GM23338 (cell line): ENCODE data around the gene CABS1. TPM values are rescaled to one million over a fixed set of nuclear protein-coding genes. Genes with fewer than 3 reads are reported as not detected.

Source experiments
- ATAC-seq: fragments of 200-7000 bp; cut with Tn5 transposase; 3 replicates; pipeline ENCODE4 v1.9.1; 2020
- DNase-seq: peaks from one replicate; pipeline ENCODE4 v3.0.0-alpha.2; 2015; ENCODE audit warnings: low spot score
- H2AFZ ChIP-seq: fragments of 200-600 bp; sonication (generic); 2 replicates; pipeline ENCODE4 v1.8.0; 2016; ENCODE audit warnings: antibody characterized with exemption, mild to moderate bottlenecking, moderate library complexity
- H3F3A ChIP-seq: fragments of 200-600 bp; sonication (generic); replicated peaks from 2 replicates; pipeline ENCODE4 v1.8.0; 2017; ENCODE audit warnings: antibody characterized with exemption, mixed run types, low read depth
- H3K27ac ChIP-seq: fragments of 200-600 bp; sonication (generic); 2 replicates; pipeline ENCODE4 v1.6.1; 2016; ENCODE audit warnings: low read depth
- H3K27me3 ChIP-seq: fragments of 200-600 bp; sonication (generic); 2 replicates; pipeline ENCODE4 v1.8.0; 2016; ENCODE audit warnings: mild to moderate bottlenecking, mixed run types, moderate library complexity; ENCODE audit not compliant: insufficient read depth
- H3K36me3 ChIP-seq: fragments of 200-600 bp; sonication (generic); 2 replicates; pipeline ENCODE4 v1.8.0; 2016; ENCODE audit warnings: mild to moderate bottlenecking; ENCODE audit not compliant: insufficient read depth
- H3K4me1 ChIP-seq: fragments of 200-600 bp; sonication (generic); 2 replicates; pipeline ENCODE4 v1.8.0; 2016; ENCODE audit warnings: mild to moderate bottlenecking, moderate library complexity; ENCODE audit not compliant: insufficient read depth
- H3K4me2 ChIP-seq: fragments of 200-600 bp; sonication (generic); 2 replicates; pipeline ENCODE4 v1.7.1; 2017; ENCODE audit warnings: mixed run types
- H3K4me3 ChIP-seq: fragments of 200-600 bp; sonication (generic); 2 replicates; pipeline ENCODE4 v1.6.1; 2016; ENCODE audit warnings: mixed run types
- H3K79me2 ChIP-seq: fragments of 200-600 bp; sonication (generic); replicated peaks from 2 replicates; pipeline ENCODE4 v1.8.0; 2017; ENCODE audit warnings: mild to moderate bottlenecking; ENCODE audit not compliant: insufficient read depth
- H3K9me2 ChIP-seq: fragments of 200-600 bp; sonication (generic); 2 replicates; pipeline ENCODE4 v1.8.0; 2017; ENCODE audit not compliant: insufficient read depth
- H4K20me1 ChIP-seq: fragments of 200-600 bp; sonication (generic); replicated peaks from 2 replicates; pipeline ENCODE4 v1.8.0; 2017; ENCODE audit warnings: mild to moderate bottlenecking; ENCODE audit not compliant: insufficient read depth
- H3K27ac Mint-ChIP-seq: 2 replicates; pipeline ENCODE4 v1.8.0; 2020; ENCODE audit warnings: inconsistent platforms, mild to moderate bottlenecking, moderate library complexity, mixed read lengths
- H3K27me3 Mint-ChIP-seq: 3 replicates; pipeline ENCODE4 v1.8.0; 2022; ENCODE audit warnings: low read depth, mild to moderate bottlenecking, moderate library complexity, mixed read lengths, inconsistent platforms; ENCODE audit not compliant: insufficient read depth, poor library complexity
- H3K36me3 Mint-ChIP-seq: 3 replicates; pipeline ENCODE4 v1.8.0; 2021; ENCODE audit warnings: low read depth, mild to moderate bottlenecking, inconsistent platforms, moderate library complexity, mixed read lengths
- H3K4me1 Mint-ChIP-seq: 3 replicates; pipeline ENCODE4 v1.8.0; 2020; ENCODE audit warnings: mild to moderate bottlenecking, inconsistent platforms, mixed read lengths
- H3K4me3 Mint-ChIP-seq: 3 replicates; pipeline ENCODE4 v1.8.0; 2021; ENCODE audit warnings: moderate library complexity, mild to moderate bottlenecking, inconsistent platforms, mixed read lengths
- H3K9me3 Mint-ChIP-seq: 3 replicates; pipeline ENCODE4 v1.8.0; 2020; ENCODE audit warnings: moderate library complexity, mild to moderate bottlenecking, inconsistent platforms, mixed read lengths
- ETS1 ChIP-seq: IDR thresholded peaks from 2 replicates; pipeline ENCODE4 v1.6.1; 2016; ENCODE audit warnings: antibody characterized with exemption
- EZH2 ChIP-seq: fragments of 200-600 bp; sonication (generic); IDR thresholded peaks from one replicate; pipeline ENCODE4 v1.8.0; 2017; ENCODE audit warnings: antibody characterized with exemption, mild to moderate bottlenecking, low read depth; ENCODE audit not compliant: unreplicated experiment
- EZH2phosphoT487 ChIP-seq: fragments of 200-600 bp; sonication (generic); IDR thresholded peaks from one replicate; pipeline ENCODE4 v1.8.1; 2018; ENCODE audit warnings: antibody characterized with exemption; ENCODE audit not compliant: unreplicated experiment
- NANOG ChIP-seq: IDR thresholded peaks from 2 replicates; pipeline ENCODE4 v1.6.1; 2016; ENCODE audit warnings: antibody characterized with exemption, borderline replicate concordance
- ZNF114 ChIP-seq: fragments of 250-450 bp; sonication (Bioruptor Pico); IDR thresholded peaks from 2 replicates; pipeline ENCODE4 v1.5.0; 2020; ENCODE audit warnings: mild to moderate bottlenecking, moderate library complexity
- ZNF331 ChIP-seq: fragments of 250-450 bp; sonication (Bioruptor Pico); IDR thresholded peaks from 2 replicates; pipeline ENCODE4 v1.5.0; 2020; ENCODE audit warnings: low read depth, mild to moderate bottlenecking, moderate library complexity
- polyA plus RNA-seq: library from polyadenylated mRNA; unstranded; fragments of >200 nt; fragmentation: Nextera tagmentation; extraction: Ambion mirVana; gene quantifications from 2 replicates; pipeline ENCODE4 v1.2.1, GENCODE V29; 2016
- total RNA-seq: library from RNA; depleted of rRNA; stranded (reverse); fragments of >200 nt; shearing (Covaris generic); gene quantifications from 2 replicates; pipeline ENCODE4 v1.2.3, GENCODE V29; 2014
- TF ChIP-seq, protein P1 (sequence below): fragments of 250-450 bp; sonication (Bioruptor Pico); IDR thresholded peaks from 2 replicates; pipeline ENCODE4 v1.5.0; 2020; ENCODE audit warnings: mild to moderate bottlenecking, moderate library complexity
- TF ChIP-seq, protein P2 (sequence below), 2 experiments: fragments of 200-600 bp in 1 of 2; sonication (generic) in 1 of 2; conservative IDR thresholded peaks; 2 replicates each; pipeline versions ENCODE4 v1.5.1 to v1.6.1; 2016 to 2017; ENCODE audit warnings: antibody characterized with exemption in 2 of 2, low read depth in 2 of 2, mild to moderate bottlenecking in 2 of 2, moderate library complexity in 1 of 2

CABS1 gene
- total and polyA plus RNA-seq, 2 experiments from 2014 or later = not detected

DNA sequence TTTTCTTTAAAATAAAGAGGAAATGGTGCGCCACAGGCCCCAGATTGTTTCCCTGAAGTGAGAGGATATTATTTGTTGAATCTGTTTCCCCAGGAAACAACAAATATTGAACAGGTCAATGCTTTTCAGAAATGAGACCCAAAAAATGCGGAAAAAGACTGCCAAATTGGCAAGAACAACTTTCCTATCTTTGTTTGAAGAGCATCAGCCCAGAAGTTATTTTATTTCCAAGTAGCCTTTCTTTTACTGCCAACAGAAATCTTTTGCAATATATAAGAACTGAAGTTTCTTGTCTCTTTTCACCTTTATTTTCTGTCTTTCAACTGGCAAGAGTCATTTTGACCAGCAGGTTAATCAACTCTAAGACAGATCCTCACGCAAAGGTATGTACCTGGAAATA, 25.7 kb downstream of the CABS1 start, which contains the start of gene SMR3A (continued):
- TF ChIP-seq, protein P1, sequence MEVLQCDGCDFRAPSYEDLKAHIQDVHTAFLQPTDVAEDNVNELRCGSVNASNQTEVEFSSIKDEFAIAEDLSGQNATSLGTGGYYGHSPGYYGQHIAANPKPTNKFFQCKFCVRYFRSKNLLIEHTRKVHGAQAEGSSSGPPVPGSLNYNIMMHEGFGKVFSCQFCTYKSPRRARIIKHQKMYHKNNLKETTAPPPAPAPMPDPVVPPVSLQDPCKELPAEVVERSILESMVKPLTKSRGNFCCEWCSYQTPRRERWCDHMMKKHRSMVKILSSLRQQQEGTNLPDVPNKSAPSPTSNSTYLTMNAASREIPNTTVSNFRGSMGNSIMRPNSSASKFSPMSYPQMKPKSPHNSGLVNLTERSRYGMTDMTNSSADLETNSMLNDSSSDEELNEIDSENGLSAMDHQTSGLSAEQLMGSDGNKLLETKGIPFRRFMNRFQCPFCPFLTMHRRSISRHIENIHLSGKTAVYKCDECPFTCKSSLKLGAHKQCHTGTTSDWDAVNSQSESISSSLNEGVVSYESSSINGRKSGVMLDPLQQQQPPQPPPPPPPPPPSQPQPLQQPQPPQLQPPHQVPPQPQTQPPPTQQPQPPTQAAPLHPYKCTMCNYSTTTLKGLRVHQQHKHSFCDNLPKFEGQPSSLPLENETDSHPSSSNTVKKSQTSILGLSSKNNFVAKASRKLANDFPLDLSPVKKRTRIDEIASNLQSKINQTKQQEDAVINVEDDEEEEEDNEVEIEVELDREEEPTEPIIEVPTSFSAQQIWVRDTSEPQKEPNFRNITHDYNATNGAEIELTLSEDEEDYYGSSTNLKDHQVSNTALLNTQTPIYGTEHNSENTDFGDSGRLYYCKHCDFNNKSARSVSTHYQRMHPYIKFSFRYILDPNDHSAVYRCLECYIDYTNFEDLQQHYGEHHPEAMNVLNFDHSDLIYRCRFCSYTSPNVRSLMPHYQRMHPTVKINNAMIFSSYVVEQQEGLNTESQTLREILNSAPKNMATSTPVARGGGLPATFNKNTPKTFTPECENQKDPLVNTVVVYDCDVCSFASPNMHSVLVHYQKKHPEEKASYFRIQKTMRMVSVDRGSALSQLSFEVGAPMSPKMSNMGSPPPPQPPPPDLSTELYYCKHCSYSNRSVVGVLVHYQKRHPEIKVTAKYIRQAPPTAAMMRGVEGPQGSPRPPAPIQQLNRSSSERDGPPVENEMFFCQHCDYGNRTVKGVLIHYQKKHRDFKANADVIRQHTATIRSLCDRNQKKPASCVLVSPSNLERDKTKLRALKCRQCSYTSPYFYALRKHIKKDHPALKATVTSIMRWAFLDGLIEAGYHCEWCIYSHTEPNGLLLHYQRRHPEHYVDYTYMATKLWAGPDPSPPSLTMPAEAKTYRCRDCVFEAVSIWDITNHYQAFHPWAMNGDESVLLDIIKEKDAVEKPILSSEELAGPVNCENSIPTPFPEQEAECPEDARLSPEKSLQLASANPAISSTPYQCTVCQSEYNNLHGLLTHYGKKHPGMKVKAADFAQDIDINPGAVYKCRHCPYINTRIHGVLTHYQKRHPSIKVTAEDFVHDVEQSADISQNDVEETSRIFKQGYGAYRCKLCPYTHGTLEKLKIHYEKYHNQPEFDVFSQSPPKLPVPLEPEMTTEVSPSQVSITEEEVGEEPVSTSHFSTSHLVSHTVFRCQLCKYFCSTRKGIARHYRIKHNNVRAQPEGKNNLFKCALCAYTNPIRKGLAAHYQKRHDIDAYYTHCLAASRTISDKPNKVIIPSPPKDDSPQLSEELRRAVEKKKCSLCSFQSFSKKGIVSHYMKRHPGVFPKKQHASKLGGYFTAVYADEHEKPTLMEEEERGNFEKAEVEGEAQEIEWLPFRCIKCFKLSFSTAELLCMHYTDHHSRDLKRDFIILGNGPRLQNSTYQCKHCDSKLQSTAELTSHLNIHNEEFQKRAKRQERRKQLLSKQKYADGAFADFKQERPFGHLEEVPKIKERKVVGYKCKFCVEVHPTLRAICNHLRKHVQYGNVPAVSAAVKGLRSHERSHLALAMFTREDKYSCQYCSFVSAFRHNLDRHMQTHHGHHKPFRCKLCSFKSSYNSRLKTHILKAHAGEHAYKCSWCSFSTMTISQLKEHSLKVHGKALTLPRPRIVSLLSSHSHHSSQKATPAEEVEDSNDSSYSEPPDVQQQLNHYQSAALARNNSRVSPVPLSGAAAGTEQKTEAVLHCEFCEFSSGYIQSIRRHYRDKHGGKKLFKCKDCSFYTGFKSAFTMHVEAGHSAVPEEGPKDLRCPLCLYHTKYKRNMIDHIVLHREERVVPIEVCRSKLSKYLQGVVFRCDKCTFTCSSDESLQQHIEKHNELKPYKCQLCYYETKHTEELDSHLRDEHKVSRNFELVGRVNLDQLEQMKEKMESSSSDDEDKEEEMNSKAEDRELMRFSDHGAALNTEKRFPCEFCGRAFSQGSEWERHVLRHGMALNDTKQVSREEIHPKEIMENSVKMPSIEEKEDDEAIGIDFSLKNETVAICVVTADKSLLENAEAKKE = no peak
- TF ChIP-seq ZNF114 (CRISPR knock-in tag) = no peak

DNA sequence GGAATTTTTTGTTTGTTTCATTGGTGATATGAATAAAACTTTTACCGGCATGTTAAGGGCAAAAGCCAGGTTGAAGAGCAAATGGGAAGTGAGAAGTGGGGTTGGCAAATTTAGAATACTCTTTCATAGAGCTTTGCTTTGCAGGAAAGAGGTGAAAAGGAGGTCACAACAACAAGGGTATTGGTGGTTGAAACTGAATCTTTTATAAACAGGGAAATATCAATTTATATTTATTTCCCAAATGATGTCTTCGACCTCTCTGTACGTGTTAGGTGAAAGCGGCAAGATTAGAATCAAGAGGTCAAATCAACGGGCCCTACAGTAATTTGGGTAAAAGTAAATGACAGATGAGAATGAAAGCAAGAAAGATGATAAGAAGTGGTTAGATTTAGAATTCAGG, 29.2 kb downstream of the CABS1 start:
- Histone ChIP-seq H3K4me2 (no peak overlapping the region), H3K27me3 (no peaks in the 10 kb centered on the region), H3K9me2 (no peaks in the 10 kb centered on the region; the same call in 1 of the 2 replicates), H2AFZ (no peak overlapping the region), H3K27ac (no peak overlapping the region), H3K36me3 (no peaks in the 10 kb centered on the region), H4K20me1 (no peaks in the 10 kb centered on the region), H3F3A (no peaks in the 10 kb centered on the region), H3K4me3 (no peak overlapping the region), H3K4me1 (no peaks in the 10 kb centered on the region), H3K79me2 (no peaks in the 10 kb centered on the region)
- ATAC-seq (no peak), DNase-seq (no peak)
- Mint-ChIP-seq H3K27ac (no peak overlapping the region), H3K4me3 (no peak overlapping the region), H3K36me3 (no peaks in the 10 kb centered on the region), H3K27me3 (no peaks in the 10 kb centered on the region), H3K4me1 (no peaks in the 10 kb centered on the region; the same call in 1 of the 3 replicates), H3K9me3 (peaks cover 3% of the 10 kb centered on the region; the same call in 2 of the 3 replicates)
- TF ChIP-seq ZNF114 (CRISPR knock-in tag) = no peak
- TF ChIP-seq, protein P2, sequence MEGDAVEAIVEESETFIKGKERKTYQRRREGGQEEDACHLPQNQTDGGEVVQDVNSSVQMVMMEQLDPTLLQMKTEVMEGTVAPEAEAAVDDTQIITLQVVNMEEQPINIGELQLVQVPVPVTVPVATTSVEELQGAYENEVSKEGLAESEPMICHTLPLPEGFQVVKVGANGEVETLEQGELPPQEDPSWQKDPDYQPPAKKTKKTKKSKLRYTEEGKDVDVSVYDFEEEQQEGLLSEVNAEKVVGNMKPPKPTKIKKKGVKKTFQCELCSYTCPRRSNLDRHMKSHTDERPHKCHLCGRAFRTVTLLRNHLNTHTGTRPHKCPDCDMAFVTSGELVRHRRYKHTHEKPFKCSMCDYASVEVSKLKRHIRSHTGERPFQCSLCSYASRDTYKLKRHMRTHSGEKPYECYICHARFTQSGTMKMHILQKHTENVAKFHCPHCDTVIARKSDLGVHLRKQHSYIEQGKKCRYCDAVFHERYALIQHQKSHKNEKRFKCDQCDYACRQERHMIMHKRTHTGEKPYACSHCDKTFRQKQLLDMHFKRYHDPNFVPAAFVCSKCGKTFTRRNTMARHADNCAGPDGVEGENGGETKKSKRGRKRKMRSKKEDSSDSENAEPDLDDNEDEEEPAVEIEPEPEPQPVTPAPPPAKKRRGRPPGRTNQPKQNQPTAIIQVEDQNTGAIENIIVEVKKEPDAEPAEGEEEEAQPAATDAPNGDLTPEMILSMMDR (conservative IDR thresholded peaks at IDR 0.05; ENCODE audit: low read depth in 2 of 2) = no peak
- no peak for TF ChIP-seq NANOG
- no peak for TF ChIP-seq ETS1
- TF ChIP-seq EZH2 = no peak
- TF ChIP-seq ZNF331 (CRISPR knock-in tag) = no peak
- TF ChIP-seq EZH2phosphoT487 = no peak
